ENCODE measurements around the gene VTCN1. TPM values are rescaled to one million over a fixed set of nuclear protein-coding genes. Genes with fewer than 3 reads are reported as not detected.

VTCN1 gene
- total and polyA plus RNA-seq, 9 donors, result 0.05 to 17.6 (median 0.83) TPM; not detected in 2

DNA sequence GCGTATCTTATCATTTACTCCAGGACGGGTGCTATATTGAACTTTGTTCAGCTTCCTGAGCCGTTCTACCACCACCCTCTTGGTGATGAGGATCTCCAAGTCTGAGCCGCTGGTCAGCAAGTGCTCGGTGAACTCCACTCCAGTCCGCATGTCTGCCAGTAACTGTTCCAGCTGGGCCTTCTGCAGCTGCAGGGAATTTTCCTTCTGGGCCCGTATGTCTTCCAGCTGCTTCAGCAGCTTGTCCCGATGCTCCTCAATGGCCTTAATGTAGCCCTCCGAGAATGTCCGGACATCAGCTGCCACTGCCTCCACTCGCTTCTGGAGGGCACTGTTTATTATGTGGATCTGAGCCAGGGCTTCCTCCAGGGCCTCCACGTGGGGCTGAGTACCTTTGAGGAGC lies 92.6 kb downstream of the VTCN1 start:
- Histone ChIP-seq H3K4me3 (no peak overlapping the region), H3K36me3 (no peaks in the 10 kb centered on the region), H3K27ac (no peak overlapping the region), H3K27me3 (no peaks in the 10 kb centered on the region), H3K4me1 (ENCODE audit: insufficient read depth) (peaks cover 3% of the 10 kb centered on the region), H3K9me3 (no peaks in the 10 kb centered on the region)
- no peak for TF ChIP-seq POLR2A (IDR thresholded peaks at IDR 0.05)
- TF ChIP-seq EP300 (IDR thresholded peaks at IDR 0.05), result no peak
- TF ChIP-seq, protein P1, sequence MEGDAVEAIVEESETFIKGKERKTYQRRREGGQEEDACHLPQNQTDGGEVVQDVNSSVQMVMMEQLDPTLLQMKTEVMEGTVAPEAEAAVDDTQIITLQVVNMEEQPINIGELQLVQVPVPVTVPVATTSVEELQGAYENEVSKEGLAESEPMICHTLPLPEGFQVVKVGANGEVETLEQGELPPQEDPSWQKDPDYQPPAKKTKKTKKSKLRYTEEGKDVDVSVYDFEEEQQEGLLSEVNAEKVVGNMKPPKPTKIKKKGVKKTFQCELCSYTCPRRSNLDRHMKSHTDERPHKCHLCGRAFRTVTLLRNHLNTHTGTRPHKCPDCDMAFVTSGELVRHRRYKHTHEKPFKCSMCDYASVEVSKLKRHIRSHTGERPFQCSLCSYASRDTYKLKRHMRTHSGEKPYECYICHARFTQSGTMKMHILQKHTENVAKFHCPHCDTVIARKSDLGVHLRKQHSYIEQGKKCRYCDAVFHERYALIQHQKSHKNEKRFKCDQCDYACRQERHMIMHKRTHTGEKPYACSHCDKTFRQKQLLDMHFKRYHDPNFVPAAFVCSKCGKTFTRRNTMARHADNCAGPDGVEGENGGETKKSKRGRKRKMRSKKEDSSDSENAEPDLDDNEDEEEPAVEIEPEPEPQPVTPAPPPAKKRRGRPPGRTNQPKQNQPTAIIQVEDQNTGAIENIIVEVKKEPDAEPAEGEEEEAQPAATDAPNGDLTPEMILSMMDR (IDR thresholded peaks at IDR 0.05), result no peak
- DNase-seq, result no peak
- intact Hi-C loops (cut with DNase I), result no loop called here
- WGBS, 3 donors, result 85 to 89% (median 86%) methylated on average over 12 of the region's 12 CpGs

DNA sequence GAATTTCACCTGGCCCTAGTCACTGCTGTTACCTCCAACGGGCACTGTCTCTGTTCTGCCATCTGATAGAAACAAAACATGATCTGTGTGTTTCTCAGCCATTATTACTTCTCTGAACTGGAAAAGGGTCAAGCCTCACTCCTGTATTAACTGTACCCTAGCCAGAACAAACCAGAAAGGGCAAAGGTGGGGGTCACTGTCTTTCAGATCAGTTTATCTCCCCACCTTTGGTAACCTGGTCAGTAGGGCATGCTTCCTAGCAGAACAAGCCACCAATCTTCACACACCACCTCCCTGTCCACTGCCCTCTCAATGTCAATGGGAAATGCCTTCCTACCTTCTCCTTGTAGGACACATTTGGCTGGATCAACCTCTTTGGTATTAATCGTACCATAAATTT lies 93.0 kb downstream of the VTCN1 start:
- TF ChIP-seq POLR2A (IDR thresholded peaks at IDR 0.05), result no peak
- intact Hi-C loops (cut with DNase I), result no loop called here
- Histone ChIP-seq H3K27me3 (no peaks in the 10 kb centered on the region), H3K27ac (no peak overlapping the region), H3K4me1 (ENCODE audit: insufficient read depth) (peaks cover 3% of the 10 kb centered on the region), H3K36me3 (no peaks in the 10 kb centered on the region), H3K9me3 (no peaks in the 10 kb centered on the region), H3K4me3 (no peak overlapping the region)
- 60 to 88% (median 83%) methylated on average over 2 of the region's 2 CpGs for WGBS, 3 donors
- DNase-seq, result no peak

DNA sequence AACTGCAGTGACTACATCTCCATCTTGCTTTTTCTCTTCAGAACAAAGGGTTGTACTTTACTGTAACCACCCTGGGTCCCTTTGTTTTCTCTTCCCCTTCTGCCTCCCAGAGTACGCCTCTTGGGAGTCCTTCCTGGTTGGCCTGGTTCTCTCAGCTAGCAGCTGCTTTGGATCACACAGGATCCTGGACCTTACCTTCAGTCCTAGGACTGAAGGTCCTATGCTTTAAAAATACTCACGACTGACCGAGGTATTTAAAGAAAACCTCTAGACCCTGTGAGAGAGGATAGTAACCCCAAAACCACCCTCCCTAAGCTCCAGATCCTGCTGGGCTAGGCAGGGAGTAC lies 94.0 kb downstream of the VTCN1 start:
- Histone ChIP-seq H3K4me1 (ENCODE audit: insufficient read depth) (peaks cover 3% of the 10 kb centered on the region), H3K36me3 (no peaks in the 10 kb centered on the region), H3K27me3 (no peaks in the 10 kb centered on the region), H3K27ac (no peak overlapping the region), H3K4me3 (no peak overlapping the region), H3K9me3 (no peaks in the 10 kb centered on the region)
- no peak for DNase-seq
- 70 to 79% (median 71%) methylated on average over 3 of the region's 3 CpGs for WGBS, 3 donors
- intact Hi-C loops (cut with DNase I), result no loop called here
- TF ChIP-seq POLR2A (IDR thresholded peaks at IDR 0.05) (no peak), EP300 (IDR thresholded peaks at IDR 0.05) (no peak)
- TF ChIP-seq, protein P1 (IDR thresholded peaks at IDR 0.05), result no peak

DNA sequence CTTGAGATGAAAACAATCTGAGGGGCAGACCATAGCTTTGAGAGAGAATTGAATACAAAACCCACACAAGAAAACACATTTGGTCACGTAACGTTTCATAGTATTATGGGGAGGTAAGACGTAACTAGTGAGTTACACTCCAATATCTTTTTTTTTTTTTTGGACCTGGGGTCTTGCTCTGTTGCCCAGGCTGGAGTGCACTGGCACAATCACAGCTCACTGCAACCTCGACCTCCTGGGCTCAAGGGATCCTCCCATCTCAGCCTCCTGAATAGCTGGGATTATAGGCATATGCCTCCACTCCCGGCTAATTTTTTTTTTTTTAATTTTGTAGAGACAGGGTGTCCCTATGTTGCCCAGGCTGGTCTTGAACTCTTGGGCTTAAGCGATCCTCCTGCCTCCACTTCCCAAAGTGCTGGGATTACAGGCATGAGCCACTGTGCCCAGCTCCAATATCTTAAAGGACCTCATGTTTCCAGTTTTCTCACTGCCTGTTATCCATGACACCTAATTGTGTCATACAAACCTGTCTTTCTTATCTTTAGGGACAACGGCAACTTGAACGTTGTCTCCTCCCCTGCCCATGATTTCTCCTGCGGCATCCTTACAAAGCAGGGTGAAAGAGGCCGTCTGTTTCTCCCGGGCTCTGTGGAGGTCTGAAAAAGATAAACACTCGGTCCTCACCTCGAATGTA lies 94.5 kb downstream of the VTCN1 start:
- 88 to 92% (median 90%) methylated on average over 13 of the region's 13 CpGs for WGBS, 3 donors

DNA sequence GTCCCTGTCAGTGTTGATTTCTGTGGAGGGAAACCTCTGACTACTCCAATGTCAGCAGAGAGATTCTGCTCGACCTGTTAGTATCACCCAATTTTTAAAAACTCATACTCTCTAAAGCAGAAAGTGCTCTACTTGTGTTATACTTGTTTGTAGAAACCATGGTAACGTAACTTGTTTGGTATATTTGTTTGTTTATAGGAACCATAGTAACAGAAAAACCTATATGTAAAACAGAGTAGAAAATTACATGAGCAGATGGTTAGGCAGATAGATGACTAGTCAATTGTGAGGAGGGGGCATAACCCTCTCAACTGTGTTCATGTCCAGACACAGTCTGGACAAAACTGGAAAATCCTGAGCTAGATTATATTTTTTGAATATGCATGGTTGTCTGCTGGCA lies 95.8 kb downstream of the VTCN1 start:
- WGBS, 3 donors, result 71 to 80% (median 75%) methylated on average over 2 of the region's 2 CpGs
- Histone ChIP-seq H3K4me3 (no peak overlapping the region), H3K4me1 (ENCODE audit: insufficient read depth) (no peaks in the 10 kb centered on the region), H3K27ac (no peak overlapping the region), H3K27me3 (no peaks in the 10 kb centered on the region), H3K9me3 (no peaks in the 10 kb centered on the region), H3K36me3 (no peaks in the 10 kb centered on the region)
- intact Hi-C loops (cut with DNase I), result no loop called here
- DNase-seq, result no peak
- no peak for TF ChIP-seq EP300 (IDR thresholded peaks at IDR 0.05)
- no peak for TF ChIP-seq POLR2A (IDR thresholded peaks at IDR 0.05)
- TF ChIP-seq, protein P1 (IDR thresholded peaks at IDR 0.05), result no peak

More for the DNA sequence above, 94.5 kb downstream of the VTCN1 start:
- Histone ChIP-seq H3K4me3 (no peak overlapping the region), H3K27me3 (no peaks in the 10 kb centered on the region), H3K27ac (no peak overlapping the region), H3K36me3 (no peaks in the 10 kb centered on the region), H3K9me3 (no peaks in the 10 kb centered on the region), H3K4me1 (ENCODE audit: insufficient read depth) (peaks cover 3% of the 10 kb centered on the region)
- no peak for DNase-seq
- intact Hi-C loops (cut with DNase I), result no loop called here
- TF ChIP-seq POLR2A (IDR thresholded peaks at IDR 0.05) (no peak), EP300 (IDR thresholded peaks at IDR 0.05) (no peak)
- TF ChIP-seq, protein P1 (IDR thresholded peaks at IDR 0.05), result no peak

All from ovary (tissue), 9 donors.